ENCODE results near the gene RALBP1. TPM values are rescaled to one million over a fixed set of nuclear protein-coding genes. Genes with fewer than 3 reads are reported as not detected.

Gene RALBP1
- total RNA-seq, 1 donor from 2014 or later, result 42.2 TPM

GRCh38 chr18:9559253-9559652, 83.9 kb downstream of the RALBP1 start:
- H3K27ac Mint-ChIP-seq, result no peak overlapping the region
- peaks cover 13% of the 10 kb centered on the region for H3K4me1 Mint-ChIP-seq (ENCODE audit: low read depth)
- DNase-seq (ENCODE audit: low spot score, unreplicated experiment), result no peak
- H3K4me3 Mint-ChIP-seq (ENCODE audit: low read depth), result no peak overlapping the region
- no peaks in the 10 kb centered on the region for H3K9me3 Mint-ChIP-seq (ENCODE audit: low read depth)
- H3K36me3 Mint-ChIP-seq (ENCODE audit: insufficient read depth), result peaks cover 38% of the 10 kb centered on the region
- H3K27me3 Mint-ChIP-seq, result no peaks in the 10 kb centered on the region
- TF ChIP-seq CTCF (IDR thresholded peaks at IDR 0.05; ENCODE audit: unreplicated experiment), result no peak

- TF ChIP-seq CTCF (IDR thresholded peaks at IDR 0.05; ENCODE audit: unreplicated experiment), result no peak
- DNase-seq (ENCODE audit: low spot score, unreplicated experiment), result no peak
- no peak overlapping the region for H3K27ac Mint-ChIP-seq
- H3K4me3 Mint-ChIP-seq (ENCODE audit: low read depth), result no peak overlapping the region
- no peaks in the 10 kb centered on the region for H3K9me3 Mint-ChIP-seq (ENCODE audit: low read depth)
- peaks cover 15% of the 10 kb centered on the region for H3K4me1 Mint-ChIP-seq (ENCODE audit: low read depth)
- peaks cover 27% of the 10 kb centered on the region for H3K36me3 Mint-ChIP-seq (ENCODE audit: insufficient read depth)
- H3K27me3 Mint-ChIP-seq, result no peaks in the 10 kb centered on the region
Observed at GRCh38 chr18:9561759-9562158, 86.4 kb downstream of the RALBP1 start.

GRCh38 chr18:9562584-9562983, 87.3 kb downstream of the RALBP1 start:
- Mint-ChIP-seq H3K9me3 (ENCODE audit: low read depth) (no peaks in the 10 kb centered on the region), H3K27me3 (no peaks in the 10 kb centered on the region), H3K4me3 (ENCODE audit: low read depth) (no peak overlapping the region), H3K27ac (no peak overlapping the region), H3K4me1 (ENCODE audit: low read depth) (peaks cover 15% of the 10 kb centered on the region), H3K36me3 (ENCODE audit: insufficient read depth) (peaks cover 26% of the 10 kb centered on the region)
- TF ChIP-seq CTCF (IDR thresholded peaks at IDR 0.05; ENCODE audit: unreplicated experiment), result no peak
- DNase-seq (ENCODE audit: low spot score, unreplicated experiment), result no peak

GRCh38 chr18:9563331-9563730, 88.0 kb downstream of the RALBP1 start:
- DNase-seq (ENCODE audit: low spot score, unreplicated experiment), result no peak
- H3K27me3 Mint-ChIP-seq, result no peaks in the 10 kb centered on the region
- peaks cover 23% of the 10 kb centered on the region for H3K36me3 Mint-ChIP-seq (ENCODE audit: insufficient read depth)
- H3K4me1 Mint-ChIP-seq (ENCODE audit: low read depth), result peaks cover 11% of the 10 kb centered on the region
- TF ChIP-seq CTCF (IDR thresholded peaks at IDR 0.05; ENCODE audit: unreplicated experiment), result no peak
- H3K4me3 Mint-ChIP-seq (ENCODE audit: low read depth), result no peak overlapping the region
- H3K27ac Mint-ChIP-seq, result no peak overlapping the region
- no peaks in the 10 kb centered on the region for H3K9me3 Mint-ChIP-seq (ENCODE audit: low read depth)

- Mint-ChIP-seq H3K27me3 (no peaks in the 10 kb centered on the region), H3K27ac (no peak overlapping the region), H3K4me1 (ENCODE audit: low read depth) (peaks cover 2% of the 10 kb centered on the region), H3K36me3 (ENCODE audit: insufficient read depth) (peaks cover 26% of the 10 kb centered on the region), H3K9me3 (ENCODE audit: low read depth) (no peaks in the 10 kb centered on the region), H3K4me3 (ENCODE audit: low read depth) (no peak overlapping the region)
- no peak for DNase-seq (ENCODE audit: low spot score, unreplicated experiment)
- TF ChIP-seq CTCF (IDR thresholded peaks at IDR 0.05; ENCODE audit: unreplicated experiment), result no peak
Observed at GRCh38 chr18:9565407-9565806, 90.1 kb downstream of the RALBP1 start.

Measured in progenitor cell of endocrine pancreas (in vitro differentiated cells).